ENCODE results near the gene SLC17A9.

The SLC17A9 gene

GRCh38 chr20:62933966-62934365, 18.5 kb upstream of the SLC17A9 start:
- no peak overlapping the region for H3K4me3 ChIP-seq (ENCODE audit: low read length)
- no peak for DNase-seq (ENCODE audit: low read depth)
- TF ChIP-seq, protein P1, sequence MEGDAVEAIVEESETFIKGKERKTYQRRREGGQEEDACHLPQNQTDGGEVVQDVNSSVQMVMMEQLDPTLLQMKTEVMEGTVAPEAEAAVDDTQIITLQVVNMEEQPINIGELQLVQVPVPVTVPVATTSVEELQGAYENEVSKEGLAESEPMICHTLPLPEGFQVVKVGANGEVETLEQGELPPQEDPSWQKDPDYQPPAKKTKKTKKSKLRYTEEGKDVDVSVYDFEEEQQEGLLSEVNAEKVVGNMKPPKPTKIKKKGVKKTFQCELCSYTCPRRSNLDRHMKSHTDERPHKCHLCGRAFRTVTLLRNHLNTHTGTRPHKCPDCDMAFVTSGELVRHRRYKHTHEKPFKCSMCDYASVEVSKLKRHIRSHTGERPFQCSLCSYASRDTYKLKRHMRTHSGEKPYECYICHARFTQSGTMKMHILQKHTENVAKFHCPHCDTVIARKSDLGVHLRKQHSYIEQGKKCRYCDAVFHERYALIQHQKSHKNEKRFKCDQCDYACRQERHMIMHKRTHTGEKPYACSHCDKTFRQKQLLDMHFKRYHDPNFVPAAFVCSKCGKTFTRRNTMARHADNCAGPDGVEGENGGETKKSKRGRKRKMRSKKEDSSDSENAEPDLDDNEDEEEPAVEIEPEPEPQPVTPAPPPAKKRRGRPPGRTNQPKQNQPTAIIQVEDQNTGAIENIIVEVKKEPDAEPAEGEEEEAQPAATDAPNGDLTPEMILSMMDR (IDR thresholded peaks at IDR 0.05; ENCODE audit: insufficient read depth, low read depth, low read length, missing control alignments): no peak

DNA sequence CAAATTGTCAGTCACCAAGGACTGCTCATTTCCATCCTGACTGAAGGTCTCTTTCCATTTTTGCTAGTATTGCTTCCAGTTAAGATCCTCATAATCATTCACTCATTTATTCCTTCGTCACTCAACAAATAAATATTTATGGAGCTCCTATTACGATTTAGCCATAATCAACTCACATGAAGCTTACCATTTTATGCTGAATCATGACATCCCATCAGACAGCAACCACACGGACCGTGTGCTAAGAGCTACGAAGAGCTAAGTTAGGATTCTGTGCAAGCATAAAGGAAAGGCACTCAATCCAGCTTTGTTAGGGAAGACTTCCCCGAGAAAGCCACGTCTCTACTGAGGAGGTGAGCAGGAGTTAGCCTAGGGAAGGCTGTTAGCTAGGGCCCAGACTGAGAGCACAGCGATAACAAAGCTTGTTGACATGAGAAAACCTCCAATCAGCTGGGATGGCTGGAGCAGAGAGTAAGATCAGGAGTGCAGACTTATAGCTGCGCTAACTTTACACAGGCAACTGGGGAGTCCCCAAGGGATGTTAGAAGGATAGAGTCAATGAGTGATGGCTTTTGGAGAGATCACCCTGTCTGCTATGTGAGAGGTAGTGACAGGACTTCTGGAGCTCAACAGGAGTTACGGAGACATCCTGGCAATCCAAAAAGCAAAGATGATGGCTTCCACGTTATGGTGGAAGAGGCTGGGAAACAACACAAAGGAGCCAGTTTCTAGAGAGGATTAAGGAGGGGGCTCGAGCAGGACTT, 17.1 kb upstream of the SLC17A9 start:
- no peak overlapping the region for H3K4me3 ChIP-seq (ENCODE audit: low read length)
- TF ChIP-seq, protein P1 (IDR thresholded peaks at IDR 0.05; ENCODE audit: insufficient read depth, low read depth, low read length, missing control alignments): no peak
- no peak for DNase-seq (ENCODE audit: low read depth)

DNA sequence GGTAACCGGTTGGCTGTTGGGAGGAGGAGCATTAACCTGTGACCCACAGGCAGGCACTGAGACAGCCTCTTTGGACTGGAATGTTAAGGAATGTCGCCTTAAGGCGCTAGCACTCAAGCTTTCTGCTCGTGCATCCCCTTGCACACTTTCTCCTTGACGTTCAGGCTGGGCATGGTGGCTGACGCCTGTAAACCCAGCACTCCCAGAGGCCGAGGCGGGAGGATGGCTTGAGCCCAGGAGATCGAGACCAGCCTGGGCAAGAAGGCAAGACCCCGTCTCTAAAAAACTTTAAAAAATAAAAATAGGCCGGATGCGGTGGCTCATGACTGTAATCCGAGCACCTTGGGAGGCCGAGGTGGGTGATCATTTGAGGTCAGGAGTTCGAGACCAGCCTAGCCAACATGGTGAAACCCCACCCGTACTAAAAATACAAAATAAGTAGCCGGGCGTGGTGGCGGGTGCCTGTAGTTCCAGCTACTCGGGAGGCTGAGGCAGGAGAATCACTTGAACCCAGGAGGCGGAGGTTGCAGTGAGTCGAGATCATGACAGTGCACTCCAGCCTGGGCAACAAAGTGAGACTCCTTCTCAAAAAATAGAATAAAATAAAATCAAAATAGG, 16.4 kb upstream of the SLC17A9 start:
- no peak for DNase-seq (ENCODE audit: low read depth)
- TF ChIP-seq, protein P1 (IDR thresholded peaks at IDR 0.05; ENCODE audit: insufficient read depth, low read depth, low read length, missing control alignments): no peak
- peak overlapping the region; percentile 93 for H3K4me3 ChIP-seq (ENCODE audit: low read length)

DNA sequence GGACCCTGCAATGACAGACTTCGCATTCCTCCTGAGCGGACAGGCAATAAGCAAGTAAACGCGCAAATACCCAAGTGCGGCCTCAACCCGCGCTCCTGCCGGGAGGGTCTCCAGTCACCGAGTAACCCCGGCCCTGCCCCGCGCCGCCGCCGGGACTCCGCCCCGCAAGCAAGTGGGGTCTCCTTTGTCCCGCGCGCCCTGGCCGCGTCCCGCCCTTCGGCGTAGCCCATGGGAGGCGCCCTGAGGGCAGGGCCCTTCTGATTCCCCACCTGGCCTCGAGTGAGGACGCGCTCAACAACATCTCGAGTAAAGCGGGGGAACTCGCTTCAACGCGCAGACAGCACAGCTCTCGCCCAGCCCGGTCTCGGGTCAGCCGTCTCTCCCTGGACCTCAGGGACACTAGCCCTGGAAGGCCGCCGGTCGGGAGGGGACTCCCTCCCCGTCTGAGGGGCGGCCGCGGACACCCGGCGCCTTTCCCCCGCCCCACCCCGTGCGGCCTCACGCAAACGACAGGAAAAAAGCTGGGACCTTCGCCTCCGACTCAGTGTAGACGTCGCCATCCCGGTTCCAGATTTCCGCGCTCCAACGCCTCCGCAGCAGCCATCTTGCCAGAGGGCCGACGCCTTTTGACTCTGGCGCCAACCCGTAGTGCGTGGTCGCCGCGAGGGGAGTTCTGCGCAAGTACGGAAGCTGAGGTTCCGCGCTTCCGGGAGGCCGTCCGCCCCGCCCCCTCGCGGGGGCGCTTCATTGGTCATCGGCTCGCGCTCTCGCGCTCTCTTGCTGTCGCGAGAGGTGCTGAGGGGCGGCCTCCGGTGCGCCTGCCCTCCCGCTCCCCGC, 15.0 kb upstream of the SLC17A9 start:
- DNase-seq (ENCODE audit: low read depth): peak; percentile 97
- TF ChIP-seq, protein P1 (IDR thresholded peaks at IDR 0.05; ENCODE audit: insufficient read depth, low read depth, low read length, missing control alignments): no peak
- peak overlapping the region; percentile 93 for H3K4me3 ChIP-seq (ENCODE audit: low read length)

- peak; percentile 46 for DNase-seq (ENCODE audit: low read depth)
- TF ChIP-seq, protein P1 (IDR thresholded peaks at IDR 0.05; ENCODE audit: insufficient read depth, low read depth, low read length, missing control alignments): peak; percentile 2
- H3K4me3 ChIP-seq (ENCODE audit: low read length): peak within 1 kb of the TSS; percentile 93
Observed at GRCh38 chr20:62938105-62938888, 14.2 kb upstream of the SLC17A9 start, which contains the start of gene GID8. GID8 (plus strand) TSS chr20:62938147; CDS start chr20:62941503, 3,356 bp downstream.

- no peak for DNase-seq (ENCODE audit: low read depth)
- TF ChIP-seq, protein P1 (IDR thresholded peaks at IDR 0.05; ENCODE audit: insufficient read depth, low read depth, low read length, missing control alignments): no peak
- no peak overlapping the region for H3K4me3 ChIP-seq (ENCODE audit: low read length)
Observed at GRCh38 chr20:62940875-62941274, 11.6 kb upstream of the SLC17A9 start.
